Activated CD8-positive, alpha-beta memory T cell treated with anti-CD3 and anti-CD28 coated beads for 4 hours (primary cell): ENCODE measurements around the gene GLS.
"Not testable (repeated sequence)": the region's sequence is repeated elsewhere in the genome, so short reads cannot be mapped to it uniquely, and the experiment has no call there.

ENCODE experiments used
- DNase-seq, 2 donors: peaks; one replicate each; pipeline ENCODE4 v3.0.0-alpha.2; 2020; ENCODE audit warnings: low read depth in 2 of 2

Gene GLS

DNA sequence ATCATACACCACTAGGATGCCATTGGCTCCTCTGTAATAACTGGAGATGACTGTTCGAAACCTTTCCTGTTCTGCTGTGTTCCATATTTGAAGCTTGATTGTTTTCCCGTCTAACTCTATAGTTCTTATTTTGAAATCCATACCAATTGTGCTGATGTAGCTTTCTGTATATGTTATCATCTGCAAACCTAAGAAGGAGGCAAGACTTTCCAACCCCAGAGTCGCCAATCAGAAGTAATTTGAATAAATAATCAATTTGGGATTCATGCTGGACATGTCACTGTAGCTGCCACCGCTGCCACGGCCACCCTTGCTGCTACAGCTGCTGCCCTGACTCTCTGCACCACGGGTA is 112.6 kb downstream of the GLS start:
- DNase-seq: no peak

GRCh38 chr2:190994148-190994547 is 113.5 kb downstream of the GLS start:
- no peak for DNase-seq

DNA sequence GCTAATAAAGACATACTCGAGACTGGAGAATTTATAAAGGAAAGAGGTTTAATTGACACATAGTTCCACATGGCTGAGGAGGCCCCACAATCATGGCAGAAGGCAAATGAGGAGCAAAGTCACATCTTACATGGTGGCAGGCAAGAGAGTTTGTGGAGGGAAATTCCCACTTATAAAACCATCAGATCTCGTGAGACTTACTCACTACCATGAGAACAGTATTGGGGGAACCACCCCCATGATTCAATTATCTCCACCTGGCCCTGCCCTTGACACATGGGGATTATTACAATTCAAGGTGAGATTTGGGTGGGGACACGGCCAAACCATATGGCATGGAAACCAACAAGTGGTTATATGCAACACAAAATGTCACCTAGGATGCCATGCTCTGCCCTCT is 114.7 kb downstream of the GLS start:
- not testable (repeated sequence) for DNase-seq

- DNase-seq: no peak
These were observed 115.8 kb downstream of the GLS start for GRCh38 chr2:190996338-190996946.

- DNase-seq: no peak
These were observed 116.3 kb downstream of the GLS start for GRCh38 chr2:190996947-190997346.

DNA sequence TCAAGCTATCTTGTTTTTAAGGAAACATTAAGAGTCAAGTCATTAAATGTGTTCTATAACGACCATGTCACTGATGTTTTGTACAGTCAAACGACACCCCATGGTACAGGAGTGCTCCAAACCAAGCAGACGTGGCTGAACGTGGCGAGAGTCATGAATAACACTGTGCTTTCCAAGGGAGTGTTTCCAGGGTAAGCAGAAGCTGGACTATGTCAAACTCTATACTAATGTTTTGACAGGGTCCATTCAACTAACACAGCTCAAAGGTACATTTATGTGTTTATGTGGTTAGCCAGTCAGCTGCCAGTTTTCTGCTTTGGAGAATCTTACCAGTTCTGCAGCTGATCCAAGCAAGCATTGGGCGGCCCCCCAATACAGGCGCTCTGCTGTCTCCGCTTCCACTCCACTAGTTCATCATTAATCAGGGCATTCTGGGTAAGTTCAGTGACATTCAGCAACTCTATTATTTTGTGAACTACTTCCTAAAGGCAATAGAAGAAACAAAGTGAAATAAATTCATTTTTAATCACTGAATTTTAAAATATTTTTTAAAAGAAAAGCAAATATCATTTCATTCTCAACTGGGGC is 117.0 kb downstream of the GLS start:
- no peak for DNase-seq

DNA sequence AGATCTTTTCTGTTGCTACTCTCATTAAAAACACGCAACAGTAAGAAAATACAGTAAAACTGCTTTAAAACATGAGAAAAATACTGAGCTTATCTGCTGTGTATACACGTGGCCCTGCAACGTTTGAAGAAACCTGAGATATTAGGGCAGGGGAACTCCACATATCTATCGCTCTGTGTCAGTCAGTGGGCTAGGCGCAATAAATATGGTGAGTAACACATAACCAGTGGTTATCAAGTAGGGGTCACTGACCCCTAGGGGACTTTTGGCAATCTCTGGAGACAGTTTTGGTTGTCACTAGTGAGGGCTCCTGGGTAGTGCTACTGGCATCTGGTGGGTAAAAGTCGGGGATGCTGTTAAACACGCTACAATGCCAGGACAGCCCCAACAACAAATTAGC is 118.4 kb downstream of the GLS start:
- no peak for DNase-seq

DNA sequence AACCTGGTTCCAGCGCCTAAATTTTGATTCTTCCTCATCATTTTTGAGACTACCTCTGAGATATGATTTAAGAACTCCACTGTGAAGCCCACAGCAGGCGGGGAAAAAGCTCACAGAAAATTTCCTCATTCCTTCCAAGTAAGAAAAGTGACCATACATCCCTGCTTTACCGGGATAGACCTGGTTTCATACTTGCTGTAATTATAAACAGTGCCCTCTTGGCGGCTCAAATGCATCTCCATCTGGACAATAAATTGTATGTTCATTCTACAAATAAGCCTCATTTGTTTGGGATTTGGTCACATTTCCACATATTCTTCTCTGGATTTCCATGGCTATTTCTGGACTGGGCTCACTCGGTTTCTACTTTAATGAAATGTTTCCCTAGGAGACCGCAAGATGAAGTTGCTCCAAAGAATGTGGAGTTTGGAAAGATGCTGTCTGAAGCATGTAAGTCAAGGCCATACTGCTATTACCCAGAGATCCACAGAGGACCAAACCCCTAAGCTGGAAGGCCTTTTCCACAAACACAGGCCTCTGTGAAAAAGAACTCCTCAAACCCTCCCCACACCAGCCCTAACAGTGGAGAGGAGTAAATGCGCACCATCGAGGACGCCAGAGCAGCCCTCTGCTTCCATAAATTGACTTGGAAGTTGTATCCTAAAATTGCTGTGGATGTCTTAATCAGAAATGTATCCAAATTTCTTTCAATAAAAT is 119.5 kb downstream of the GLS start:
- no peak for DNase-seq

GRCh38 chr2:191001032-191001431 is 120.4 kb downstream of the GLS start:
- no peak for DNase-seq

DNA sequence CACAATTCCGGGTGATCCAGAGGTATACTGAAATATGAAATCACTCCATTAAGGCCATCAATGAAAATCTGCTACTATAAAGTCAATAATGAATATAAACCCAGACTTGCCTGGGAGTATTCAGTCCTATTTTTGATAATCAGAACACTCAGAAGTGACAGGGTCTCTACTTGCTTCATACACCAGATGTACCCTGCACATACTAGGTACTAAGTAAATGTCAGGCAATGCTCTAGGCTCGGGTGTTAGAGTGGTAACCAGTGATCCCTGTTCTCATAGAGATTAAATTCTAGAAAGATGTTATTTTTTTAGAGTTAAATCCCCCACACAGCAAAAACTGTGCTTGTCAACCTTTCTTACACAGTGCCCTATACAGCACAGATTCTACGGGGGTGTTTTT is 121.0 kb downstream of the GLS start:
- no peak for DNase-seq

GRCh38 chr2:191003405-191004309 is 123.0 kb downstream of the GLS start:
- no peak for DNase-seq

GRCh38 chr2:191006297-191006696 is 125.7 kb downstream of the GLS start:
- no peak for DNase-seq

DNA sequence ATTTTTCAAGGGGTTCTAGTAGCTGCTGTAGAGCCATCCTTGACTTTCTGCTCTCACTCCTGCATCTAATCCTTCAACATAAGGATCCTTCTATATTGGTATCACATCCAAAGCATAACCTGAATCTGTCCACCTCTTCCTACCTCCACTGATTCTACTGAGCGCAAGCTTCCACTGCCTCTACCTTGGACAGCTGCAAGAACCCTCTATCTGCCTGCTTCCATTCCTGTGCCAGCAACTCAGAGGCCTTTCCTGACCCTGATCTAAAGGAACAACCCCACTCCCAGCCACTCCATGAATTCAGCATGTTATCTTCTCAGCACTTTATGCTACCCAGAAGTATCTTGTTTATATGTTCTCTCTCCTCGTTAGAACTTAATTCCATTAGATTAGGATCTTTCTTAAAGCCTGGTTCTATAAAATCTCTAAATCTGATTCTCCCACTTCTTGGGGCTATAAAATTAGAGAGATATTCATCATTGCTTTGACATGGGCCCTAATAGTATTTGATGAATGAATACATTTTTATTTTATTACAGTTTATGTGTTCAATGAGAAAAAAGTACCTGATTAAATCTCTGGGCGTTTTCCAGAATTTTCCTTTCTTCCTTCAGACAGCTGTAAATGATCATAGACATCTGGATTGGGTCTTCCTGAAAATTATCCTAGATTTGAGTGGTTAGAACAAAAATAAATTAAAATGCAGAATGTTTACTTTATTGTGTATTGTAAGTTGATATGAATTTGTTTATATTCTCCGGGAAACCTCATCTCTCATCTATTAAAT is 126.6 kb downstream of the GLS start:
- DNase-seq: no peak

DNA sequence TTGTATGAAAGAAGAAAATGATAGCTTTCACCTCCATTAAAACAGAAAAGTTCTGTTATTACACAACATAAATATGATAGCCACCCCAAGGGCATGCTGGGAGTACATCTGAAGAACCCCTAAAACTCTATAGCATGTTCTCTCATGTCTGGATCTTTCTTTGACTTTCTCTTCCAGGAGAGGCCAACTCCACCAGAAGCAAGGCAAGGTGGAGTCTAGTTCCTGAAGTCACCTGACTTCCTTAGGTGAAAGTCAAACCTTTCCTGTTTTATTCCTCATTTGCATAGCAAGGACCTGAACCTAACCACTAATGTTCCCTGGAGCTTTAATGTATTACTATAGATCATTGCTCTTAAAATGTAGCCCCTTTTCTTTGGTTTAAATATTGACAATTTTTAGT is 127.7 kb downstream of the GLS start:
- no peak for DNase-seq

DNA sequence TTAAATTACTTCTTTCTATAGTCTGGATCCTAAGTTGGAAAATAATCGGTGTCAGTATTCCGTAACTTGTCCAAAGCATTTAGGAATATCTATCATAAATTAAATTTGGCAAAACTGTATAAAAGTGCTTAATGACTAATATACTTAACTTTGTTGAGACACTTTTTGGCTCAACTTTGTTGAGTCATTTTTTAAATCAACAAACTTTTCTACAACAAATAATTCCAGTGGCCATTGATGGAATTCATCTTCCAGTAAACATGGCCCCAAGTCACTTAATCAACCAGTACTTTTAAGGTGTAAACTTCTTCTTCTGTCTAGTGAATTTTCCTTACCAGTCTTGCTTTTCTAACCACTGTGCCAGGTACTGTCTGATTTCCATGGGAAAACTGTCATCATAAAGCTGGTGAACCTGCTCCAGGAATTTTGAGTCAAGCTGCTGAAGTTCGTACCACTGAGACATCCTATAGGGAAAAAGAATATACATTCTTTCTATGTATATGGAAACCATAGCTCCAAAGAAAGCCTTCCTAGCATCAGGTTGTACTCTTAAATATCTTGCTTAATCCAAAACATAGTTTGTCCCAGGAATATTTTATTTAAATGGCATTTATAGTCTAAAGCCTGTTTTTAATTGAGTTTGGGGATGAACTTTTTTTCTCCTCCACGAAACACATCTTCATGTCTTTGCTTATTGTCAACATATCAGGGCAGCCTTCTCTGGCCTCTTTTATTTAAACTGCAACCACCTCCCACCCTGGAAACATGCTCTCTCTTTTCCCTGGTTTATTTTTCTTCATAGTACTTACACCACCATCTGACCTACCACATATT is 129.1 kb downstream of the GLS start:
- DNase-seq: no peak

DNA sequence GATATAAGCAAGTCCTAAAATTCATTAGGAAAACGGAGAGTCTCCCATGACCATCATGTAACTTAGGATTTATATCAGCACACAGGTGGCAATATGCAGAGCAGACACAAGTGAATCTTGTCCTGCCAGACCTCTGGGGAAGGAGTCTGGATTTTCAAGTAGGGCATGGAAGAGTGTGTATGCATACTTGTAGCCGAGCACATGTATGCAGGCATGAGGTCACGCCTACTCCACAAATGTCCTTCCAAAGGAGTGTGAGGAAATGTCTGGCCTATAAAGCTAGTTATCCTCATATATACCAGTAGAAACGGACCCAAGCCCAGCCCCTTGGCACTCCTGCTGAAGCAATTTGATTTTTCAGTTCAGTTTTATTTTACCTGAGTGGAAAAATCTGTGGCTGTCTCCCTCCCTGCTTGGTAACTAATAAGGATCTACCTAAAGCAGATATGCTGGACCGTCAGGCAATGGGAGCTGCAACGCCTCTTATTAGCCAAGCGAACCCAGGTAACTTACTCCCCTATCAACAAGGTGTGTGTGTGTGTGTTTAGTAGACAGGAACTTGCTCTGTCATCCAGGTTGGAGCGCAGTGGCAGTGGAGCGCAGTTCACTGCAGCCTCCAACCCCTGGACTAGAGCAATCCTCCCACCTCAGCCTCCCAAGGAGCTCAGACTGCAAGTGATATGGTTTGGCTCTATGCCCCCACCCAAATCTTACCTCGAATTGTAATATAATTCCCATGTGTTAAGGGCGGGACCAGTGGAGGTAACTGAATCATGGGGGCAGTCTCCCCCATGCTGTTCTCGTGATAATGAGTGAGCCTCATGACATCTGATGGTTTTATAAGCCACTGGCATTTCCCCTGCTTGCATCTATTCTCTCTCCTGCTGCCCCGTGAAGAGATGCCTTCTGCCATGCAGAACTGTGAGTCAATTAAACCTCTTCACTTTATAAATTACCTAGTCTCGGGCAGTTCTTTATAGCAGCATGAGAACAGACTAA is 130.6 kb downstream of the GLS start:
- no peak for DNase-seq

DNA sequence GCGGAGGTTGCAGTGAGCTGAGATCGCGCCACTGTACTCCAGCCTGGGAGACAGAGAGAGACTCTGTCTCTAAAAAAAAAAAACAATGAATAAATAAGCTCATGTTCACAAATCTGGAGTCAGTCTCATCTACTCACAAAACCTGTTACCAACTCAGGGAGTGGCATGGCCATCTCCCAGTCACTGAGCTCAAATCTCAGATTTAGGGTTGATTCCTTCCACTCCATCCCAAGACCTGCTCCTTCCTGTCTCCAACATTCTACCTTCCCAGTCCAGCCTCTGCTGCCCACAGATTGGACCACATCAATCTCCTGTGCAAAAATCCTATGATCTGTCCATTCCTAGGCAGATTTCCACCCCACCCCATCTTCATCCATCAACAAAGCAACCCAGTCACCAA is 131.7 kb downstream of the GLS start:
- DNase-seq: no peak

DNA sequence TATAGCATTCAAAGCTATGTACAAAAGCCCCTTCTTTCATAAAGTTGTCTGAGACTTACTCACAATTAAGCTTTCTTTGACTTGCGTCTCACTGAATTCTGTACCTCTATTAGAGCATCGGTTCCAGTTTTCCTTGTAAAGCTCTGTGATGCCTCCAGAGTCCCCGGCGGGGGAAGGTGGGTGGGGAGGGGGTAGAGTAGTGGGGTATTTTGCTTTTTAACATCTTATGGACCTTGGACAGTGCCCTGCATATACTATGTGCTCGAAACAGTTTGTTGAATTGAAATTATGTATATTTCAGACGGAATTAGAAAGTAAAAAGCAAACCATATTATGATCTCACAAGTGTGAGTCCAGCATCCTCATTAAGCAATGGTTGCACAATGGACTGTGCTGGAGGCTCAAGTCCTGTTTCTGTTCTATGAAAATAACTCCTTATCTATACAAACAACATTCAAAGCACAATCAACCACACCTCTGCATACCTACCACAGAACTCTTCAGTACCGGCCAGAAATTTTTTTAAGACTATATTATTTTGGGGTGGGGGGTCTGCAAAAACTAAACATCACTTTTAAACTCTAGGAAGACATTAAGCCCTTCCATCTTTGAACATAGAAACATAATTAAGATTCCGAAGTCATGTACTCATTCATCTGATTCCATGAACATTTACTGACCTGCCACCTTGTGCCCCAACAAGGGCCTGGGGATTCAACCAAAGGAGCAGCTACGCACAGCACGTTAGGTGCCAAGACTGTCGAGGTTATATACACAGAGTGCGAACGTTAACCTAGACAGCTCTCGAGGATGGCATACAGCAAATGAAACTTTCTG is 132.4 kb downstream of the GLS start:
- no peak for DNase-seq

- no peak for DNase-seq
These were observed 133.0 kb downstream of the GLS start for GRCh38 chr2:191013682-191013931.
